HG02763 (cell line): ENCODE measurements around the gene RRAGB.
"Not testable (repeated sequence)": the region's sequence is repeated elsewhere in the genome, so short reads cannot be mapped to it uniquely, and the experiment has no call there.

ENCODE experiments used
- ATAC-seq: cut with Tn5 transposase; IDR thresholded peaks from one replicate; pipeline ENCODE4 v1.9.1; 2021; ENCODE audit warnings: mild to moderate bottlenecking, moderate library complexity; ENCODE audit not compliant: unreplicated experiment

Gene RRAGB

DNA sequence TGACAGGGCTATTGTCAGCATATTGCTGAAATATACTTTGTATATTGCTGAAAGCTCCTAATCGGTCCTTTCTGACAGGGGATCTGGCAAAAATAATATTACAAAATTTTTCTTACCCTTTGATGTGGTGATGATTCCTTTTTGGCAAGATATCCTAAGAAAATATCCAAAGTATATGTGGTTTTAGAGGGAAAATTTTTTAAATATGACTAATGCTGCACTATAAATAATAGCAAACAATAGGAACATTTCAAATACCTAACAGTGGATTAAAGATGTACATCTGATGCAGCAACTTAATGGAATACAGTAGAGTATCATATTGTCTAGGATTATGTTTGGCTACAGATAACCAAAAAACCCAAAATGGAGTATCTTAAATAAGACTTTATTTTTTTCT lies 49.6 kb downstream of the RRAGB start:
- ATAC-seq, result no peak

DNA sequence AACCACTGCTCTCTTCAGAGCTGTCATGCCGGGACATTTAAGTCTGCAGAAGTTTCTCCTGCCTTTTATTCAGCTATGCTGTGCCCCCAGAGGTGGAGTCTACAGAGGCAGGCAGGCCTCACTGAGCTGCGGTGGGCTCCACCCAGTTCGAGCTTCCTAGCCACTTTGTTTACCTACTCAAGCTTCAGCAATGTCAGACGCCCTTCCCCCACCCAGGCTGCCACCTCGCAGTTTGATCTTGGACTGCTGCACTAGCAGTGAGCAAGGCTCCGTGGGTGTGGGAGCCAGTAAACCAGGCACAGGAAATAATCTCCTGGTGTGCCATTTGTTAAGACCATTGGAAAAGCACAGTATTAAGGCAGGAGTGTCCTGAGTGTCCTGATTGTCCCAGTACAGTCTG lies 56.9 kb downstream of the RRAGB start:
- not testable (repeated sequence) for ATAC-seq

DNA sequence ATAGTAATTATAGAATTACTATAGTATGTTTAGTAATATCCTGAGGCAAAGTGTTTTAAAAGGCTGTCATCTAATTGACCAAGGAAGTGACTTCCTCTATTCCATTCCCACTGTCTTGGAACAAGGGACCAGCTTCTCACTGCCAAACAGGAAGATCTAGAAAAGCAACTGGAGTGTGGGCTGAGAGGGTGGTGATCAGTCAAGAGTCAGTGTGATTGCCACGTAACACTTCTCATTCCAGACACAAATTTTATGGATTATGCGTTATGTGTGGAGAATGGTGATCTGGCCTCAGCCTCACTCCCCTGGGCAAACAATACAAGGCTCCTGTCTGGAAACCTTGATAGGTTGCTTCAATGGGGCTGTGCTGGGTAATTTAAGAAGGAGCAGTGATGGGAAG lies 60.0 kb downstream of the RRAGB start:
- ATAC-seq, result no peak

DNA sequence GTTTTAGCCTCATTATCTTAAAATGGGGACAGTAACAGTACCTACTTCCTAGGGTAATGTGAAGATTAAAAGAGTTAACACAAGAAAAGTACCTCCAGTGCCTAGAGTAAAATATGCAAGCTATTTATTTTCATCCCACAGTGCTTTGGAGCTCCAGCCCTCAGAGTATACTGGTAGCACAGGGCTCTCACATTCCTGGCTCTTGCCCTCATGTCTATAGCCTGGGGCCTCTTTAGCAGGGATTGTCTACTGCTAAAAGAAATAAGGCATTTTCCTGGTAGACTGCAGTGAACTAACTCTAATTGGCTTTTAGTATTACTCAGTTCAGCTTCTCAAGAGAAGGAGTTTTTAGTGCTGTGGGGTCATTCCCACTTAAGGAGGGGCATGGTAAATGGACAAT lies 60.8 kb downstream of the RRAGB start:
- ATAC-seq, result no peak

DNA sequence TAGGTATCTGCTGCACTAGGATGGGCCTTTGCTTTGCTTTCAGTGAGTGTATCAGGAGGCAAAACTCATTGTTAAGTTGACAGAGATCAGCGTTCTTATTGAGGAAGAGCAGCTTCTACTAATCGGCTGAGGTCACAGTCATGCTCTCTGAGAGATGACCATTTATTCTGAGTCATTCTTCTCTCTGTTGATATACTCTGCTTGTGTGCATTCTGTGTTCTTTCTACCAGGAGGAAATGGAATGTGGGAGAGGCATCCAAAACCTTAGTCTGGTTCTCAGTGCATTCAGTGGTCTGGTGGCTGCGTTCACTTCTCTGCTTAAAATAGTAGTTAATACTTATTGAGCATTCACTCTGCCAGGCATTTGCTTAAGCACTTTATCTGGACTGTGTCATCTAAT lies 66.2 kb downstream of the RRAGB start:
- ATAC-seq, result no peak

DNA sequence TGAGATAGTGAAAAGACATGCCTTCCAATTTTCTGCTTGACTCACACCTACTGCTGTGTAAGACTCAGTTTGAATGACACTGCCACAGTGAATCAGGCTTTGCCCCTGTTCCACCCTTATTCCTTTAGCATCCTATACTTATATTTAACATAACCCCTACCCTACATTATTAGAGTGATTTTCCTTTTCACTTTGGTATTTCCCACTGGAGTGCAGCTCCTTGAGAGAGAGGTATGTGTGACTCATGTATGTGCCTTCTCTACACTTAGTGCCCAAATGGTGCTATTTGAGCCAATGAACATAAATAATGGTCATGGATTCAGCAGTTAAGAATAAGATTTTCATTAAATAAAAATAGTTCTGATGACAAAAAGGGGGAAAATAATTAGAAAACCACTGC lies 69.5 kb downstream of the RRAGB start:
- ATAC-seq, result no peak

DNA sequence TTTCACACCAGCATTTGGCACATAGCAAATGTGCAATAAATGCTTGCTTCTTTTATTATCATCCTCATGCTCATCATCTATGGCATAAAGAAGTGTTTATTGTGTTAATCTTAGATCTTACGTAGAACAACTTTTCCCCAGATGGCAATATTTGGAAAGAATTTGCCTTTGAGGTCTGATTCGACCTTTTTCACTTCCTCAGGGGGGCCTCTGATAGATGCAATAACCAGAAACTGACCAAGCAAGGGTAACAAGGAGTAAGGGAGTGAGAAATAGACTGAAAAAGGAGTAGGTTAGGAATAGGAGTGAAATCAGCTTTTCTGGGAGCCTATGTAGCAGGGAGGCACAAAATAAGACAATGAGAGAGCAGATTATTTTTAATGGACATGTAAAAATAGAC lies 70.2 kb downstream of the RRAGB start:
- no peak for ATAC-seq

DNA sequence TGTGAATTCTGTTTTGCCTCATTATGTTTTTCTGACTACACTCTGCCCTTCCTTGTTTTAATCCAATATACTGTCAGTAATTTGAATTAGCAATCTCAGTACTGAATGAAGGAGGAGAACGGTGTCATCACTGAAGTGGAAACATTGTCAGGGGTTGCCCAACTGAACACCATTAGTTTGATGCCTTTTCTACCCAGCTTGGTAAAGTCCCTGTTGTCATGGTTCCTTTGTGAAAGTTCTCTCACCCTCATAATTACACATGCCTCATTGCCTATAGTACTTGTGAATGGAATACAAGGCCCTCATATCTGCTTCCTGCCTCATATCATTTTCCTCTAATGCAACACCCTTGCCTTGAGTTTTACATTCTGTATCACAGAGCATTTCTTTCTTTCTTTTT lies 76.9 kb downstream of the RRAGB start:
- ATAC-seq, result peak; percentile 92

DNA sequence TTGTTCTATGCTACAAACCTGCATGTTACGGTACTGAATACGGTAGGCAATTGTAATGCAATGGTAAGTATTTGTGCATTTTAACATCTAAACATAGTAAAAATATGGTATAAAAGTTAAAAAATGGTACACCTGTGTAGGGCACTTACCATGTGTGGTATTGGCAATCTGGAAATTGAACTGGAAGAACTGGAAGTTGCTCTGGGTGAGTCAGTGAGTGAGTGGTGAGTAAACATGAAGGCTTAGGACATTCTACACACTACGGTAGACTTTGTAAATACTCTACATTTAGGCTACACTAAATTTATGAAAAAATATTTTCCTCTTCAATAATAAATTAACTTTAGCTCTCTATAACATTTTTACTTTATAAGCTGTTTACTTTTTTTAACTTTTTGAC lies 78.9 kb downstream of the RRAGB start:
- ATAC-seq, result no peak

DNA sequence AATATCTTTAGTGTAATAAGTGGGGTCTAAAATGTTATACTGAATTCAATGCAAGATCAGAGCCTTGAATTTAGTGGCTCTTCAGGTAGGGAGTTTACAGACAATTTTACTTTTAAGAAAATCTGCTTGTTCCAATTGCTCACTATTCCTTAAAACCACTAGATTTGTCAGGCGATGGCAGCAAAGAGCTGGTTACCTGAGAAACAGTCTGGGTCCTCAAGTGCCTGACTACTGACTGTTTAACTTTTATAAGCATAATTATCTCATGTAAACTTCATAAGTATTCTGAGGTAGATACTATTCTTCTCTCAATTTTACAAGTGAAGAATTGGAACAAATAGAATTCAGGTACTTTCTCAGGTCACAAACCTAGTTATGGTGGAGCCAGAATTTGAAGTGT lies 84.3 kb downstream of the RRAGB start:
- no peak for ATAC-seq
